Measurements from ENCODE around the gene SLC17A9. TPM values are rescaled to one million over a fixed set of nuclear protein-coding genes. Genes with fewer than 3 reads are reported as not detected.

SLC17A9 gene
- total RNA-seq, 1 donor from 2014 or later: 19.5 TPM

DNA sequence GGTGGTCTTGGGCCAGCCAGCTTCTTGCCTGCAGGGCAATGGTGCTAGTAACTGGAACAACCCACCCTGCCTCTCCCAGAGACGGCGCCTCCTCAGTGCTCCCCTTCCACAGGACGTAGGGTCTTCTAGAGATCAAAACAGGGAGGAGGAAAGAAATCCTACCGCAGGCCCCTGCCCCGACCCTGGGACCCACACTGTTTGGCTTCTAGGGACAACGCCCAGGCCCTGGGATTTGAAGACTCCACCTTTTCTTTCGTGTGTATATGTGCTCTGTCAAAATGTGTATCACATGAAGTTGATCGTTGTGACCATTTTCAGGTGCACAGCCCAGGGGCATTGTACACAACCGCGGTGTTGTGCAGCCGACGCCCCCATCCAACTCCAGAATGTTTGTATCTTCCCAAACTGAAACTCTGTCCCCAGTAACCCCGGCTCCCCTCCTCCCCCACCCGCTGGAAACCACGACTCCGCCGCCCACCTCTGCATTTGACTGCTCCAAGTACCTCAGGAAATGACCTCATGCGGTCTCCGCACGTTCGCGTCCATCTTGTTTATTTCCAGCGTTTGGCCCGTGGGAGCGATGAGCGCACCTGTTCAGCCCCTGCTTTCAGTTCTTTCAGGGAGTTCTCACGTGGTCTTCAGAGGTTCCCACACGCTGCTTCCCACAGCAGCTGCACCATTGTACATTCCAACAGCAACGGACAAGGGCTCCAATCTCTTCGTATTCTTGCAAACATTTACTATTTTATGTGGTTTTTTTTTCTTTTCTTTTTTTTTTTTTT is 57.7 kb downstream of the SLC17A9 start:
- no peak for DNase-seq (ENCODE audit: low read depth)
- TF ChIP-seq, protein P1, sequence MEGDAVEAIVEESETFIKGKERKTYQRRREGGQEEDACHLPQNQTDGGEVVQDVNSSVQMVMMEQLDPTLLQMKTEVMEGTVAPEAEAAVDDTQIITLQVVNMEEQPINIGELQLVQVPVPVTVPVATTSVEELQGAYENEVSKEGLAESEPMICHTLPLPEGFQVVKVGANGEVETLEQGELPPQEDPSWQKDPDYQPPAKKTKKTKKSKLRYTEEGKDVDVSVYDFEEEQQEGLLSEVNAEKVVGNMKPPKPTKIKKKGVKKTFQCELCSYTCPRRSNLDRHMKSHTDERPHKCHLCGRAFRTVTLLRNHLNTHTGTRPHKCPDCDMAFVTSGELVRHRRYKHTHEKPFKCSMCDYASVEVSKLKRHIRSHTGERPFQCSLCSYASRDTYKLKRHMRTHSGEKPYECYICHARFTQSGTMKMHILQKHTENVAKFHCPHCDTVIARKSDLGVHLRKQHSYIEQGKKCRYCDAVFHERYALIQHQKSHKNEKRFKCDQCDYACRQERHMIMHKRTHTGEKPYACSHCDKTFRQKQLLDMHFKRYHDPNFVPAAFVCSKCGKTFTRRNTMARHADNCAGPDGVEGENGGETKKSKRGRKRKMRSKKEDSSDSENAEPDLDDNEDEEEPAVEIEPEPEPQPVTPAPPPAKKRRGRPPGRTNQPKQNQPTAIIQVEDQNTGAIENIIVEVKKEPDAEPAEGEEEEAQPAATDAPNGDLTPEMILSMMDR (conservative IDR thresholded peaks at IDR 0.05; ENCODE audit: low read depth, low read length): no peak
- no peak overlapping the region for H3K4me3 ChIP-seq (ENCODE audit: low read depth, low read length)

DNA sequence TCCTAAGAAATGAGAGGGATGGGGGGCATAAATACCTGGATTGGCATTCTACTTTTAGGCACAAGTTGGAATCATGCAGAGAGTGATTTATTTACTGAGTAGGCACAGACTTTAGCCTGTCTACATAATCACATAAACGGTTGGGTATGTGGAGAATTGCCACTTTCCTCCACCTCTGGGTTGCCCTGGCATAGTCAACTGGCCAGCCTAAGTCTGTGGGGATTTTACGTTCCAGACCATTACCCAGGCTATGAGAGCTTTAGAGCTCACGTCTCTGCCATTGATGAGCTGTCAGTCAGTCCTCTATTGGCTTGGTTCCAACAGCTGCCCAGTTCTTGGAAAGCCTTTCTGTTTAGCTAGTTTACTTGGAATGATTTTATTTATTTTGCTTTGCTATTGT is 59.3 kb downstream of the SLC17A9 start:
- TF ChIP-seq, protein P1 (conservative IDR thresholded peaks at IDR 0.05; ENCODE audit: low read depth, low read length): no peak
- H3K4me3 ChIP-seq (ENCODE audit: low read depth, low read length): no peak overlapping the region
- DNase-seq (ENCODE audit: low read depth): peak; percentile 63

DNA sequence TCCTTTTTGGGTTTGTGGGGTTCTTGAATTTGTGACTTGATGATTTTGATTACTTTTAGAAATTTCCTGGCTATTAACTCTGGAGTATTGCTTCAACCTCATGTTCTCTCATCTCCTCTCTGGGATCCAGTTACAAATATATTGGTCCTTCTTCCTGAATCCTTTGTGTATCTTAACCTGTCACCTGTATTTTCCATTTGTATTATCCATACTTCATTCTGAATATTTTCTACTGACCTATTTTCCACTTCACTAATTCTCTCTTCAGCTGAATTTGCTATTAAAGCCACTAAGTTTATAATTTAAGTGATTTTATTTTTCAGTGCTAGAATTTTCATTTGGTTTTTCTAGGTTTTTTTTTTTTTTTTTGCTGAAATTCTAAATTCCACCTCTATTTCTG is 60.7 kb downstream of the SLC17A9 start:
- H3K4me3 ChIP-seq (ENCODE audit: low read depth, low read length): no peak overlapping the region
- TF ChIP-seq, protein P1 (conservative IDR thresholded peaks at IDR 0.05; ENCODE audit: low read depth, low read length): no peak
- DNase-seq (ENCODE audit: low read depth): no peak

DNA sequence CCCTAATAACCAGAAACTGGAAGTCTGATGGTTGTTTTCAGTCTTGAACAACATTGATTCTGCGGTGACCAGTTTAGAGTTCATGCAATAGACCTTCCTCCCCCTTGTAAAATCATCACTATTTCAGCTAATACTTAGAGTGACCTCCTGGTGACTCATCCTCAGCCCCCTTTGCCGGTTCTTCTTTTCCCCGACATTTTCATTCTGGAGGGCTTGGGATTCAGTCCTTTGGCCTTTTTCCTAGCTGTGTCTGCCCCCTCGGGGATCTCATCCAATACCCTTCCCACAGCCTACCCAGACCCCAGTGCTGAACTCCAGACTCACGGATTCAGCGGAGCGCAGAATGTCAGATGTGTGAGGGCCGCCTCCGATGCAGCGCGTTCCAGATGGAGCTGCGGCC is 61.8 kb downstream of the SLC17A9 start:
- TF ChIP-seq, protein P1 (conservative IDR thresholded peaks at IDR 0.05; ENCODE audit: low read depth, low read length): no peak
- no peak overlapping the region for H3K4me3 ChIP-seq (ENCODE audit: low read depth, low read length)
- DNase-seq (ENCODE audit: low read depth): no peak

DNA sequence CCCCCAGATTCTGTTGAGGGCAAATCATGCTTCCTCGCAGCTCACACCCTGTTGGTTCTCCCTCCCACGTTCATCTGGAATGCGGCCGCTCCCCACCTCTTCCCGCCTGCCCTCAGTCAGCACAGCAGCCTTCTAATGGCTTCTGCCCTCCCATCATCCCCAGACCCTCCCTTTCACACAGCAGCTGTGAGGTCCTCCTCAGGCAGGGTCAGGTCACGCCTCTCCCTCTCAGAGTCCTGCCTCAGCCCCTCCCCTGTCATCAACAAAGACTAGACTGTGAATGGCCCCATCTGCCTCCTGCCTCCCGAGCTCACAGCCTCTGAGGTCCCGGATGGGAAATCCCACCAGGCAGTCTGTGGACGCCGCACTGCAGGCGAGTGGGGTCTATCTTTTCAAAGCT is 62.2 kb downstream of the SLC17A9 start:
- no peak for DNase-seq (ENCODE audit: low read depth)
- H3K4me3 ChIP-seq (ENCODE audit: low read depth, low read length): no peak overlapping the region
- TF ChIP-seq, protein P1 (conservative IDR thresholded peaks at IDR 0.05; ENCODE audit: low read depth, low read length): no peak

DNA sequence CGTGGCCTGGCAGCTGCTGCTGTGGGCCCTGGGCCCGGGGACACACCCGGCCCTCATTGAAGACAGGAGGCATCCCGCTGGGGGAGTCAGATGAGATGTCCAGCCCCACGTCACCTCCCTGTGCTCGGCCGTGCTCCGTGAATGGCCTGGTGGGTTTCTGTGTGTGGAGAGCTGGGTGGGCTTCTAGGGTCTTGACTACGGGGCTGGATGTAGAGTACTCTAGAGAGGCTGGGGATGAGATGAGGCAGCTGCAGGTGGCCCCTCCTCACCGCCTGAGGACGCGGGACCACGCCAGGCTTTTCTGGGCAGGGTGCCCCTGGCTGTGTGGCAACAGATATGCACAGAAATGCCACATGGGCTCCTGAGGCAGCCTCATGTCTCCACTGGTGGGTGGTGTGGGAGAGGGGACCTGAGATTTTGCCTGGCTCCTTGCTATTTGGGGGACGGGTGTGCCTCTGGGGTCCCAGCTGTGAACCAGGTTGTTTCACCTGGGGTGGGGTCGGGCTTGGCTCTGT is 62.7 kb downstream of the SLC17A9 start:
- TF ChIP-seq, protein P1 (conservative IDR thresholded peaks at IDR 0.05; ENCODE audit: low read depth, low read length): no peak
- no peak for DNase-seq (ENCODE audit: low read depth)
- H3K4me3 ChIP-seq (ENCODE audit: low read depth, low read length): no peak overlapping the region

All from epithelial cell of proximal tubule (primary cell).